GM12878 (cell line): ENCODE data around the gene ANAPC5. TPM values are rescaled to one million over a fixed set of nuclear protein-coding genes. Genes with fewer than 3 reads are reported as not detected.

Experiments used
- CBFB ChIP-seq: IDR thresholded peaks from 2 replicates; pipeline ENCODE4 v1.6.1; 2016; ENCODE audit warnings: antibody characterized with exemption, low read depth
- EED ChIP-seq: sonication (generic); IDR thresholded peaks from 2 replicates; pipeline ENCODE4 v1.6.1; 2016; ENCODE audit warnings: antibody characterized with exemption, low read depth
- ESRRA ChIP-seq: IDR thresholded peaks from 2 replicates; pipeline ENCODE4 v1.6.1; 2012; ENCODE audit warnings: mild to moderate bottlenecking, low read length, improper control_type of control experiment
- ETV6 ChIP-seq, 2 experiments: fragments of 450-650 bp in 1 of 2; IDR thresholded peaks in 1 of 2; conservative IDR thresholded peaks in 1 of 2; 2 replicates each; pipeline ENCODE4 v1.6.1; 2014; ENCODE audit warnings: antibody characterized with exemption in 1 of 2, borderline replicate concordance in 1 of 2, low read depth in 1 of 2, mild to moderate bottlenecking in 1 of 2, moderate library complexity in 1 of 2
- HCFC1 ChIP-seq: fragments of 150-350 bp; IDR thresholded peaks from 2 replicates; pipeline ENCODE4 v1.6.1; 2014; ENCODE audit warnings: low read length
- HDAC2 ChIP-seq: fragments of 200-600 bp; sonication (generic); IDR thresholded peaks from 2 replicates; pipeline ENCODE4 v1.6.1; 2017
- MYC ChIP-seq: IDR thresholded peaks from 2 replicates; pipeline ENCODE4 v1.6.1; 2011; ENCODE audit warnings: mild to moderate bottlenecking, low read length, moderate library complexity, inconsistent platforms; ENCODE audit not compliant: insufficient read depth, insufficient replicate concordance, insufficient read length, severe bottlenecking
- RUNX3 ChIP-seq: IDR thresholded peaks from 2 replicates; pipeline ENCODE4 v1.6.1; 2012; ENCODE audit warnings: low read length, inconsistent platforms
- SP1 ChIP-seq: IDR thresholded peaks from one replicate; pipeline ENCODE4 v1.6.1; 2011; ENCODE audit warnings: low read depth, low read length
- STAT1 ChIP-seq: fragments of 450-650 bp; conservative IDR thresholded peaks from 2 replicates; pipeline ENCODE4 v1.6.1; 2014; ENCODE audit warnings: antibody characterized with exemption, mild to moderate bottlenecking
- YY1 ChIP-seq: IDR thresholded peaks from 2 replicates; pipeline ENCODE4 v1.6.1; 2011; ENCODE audit warnings: low read depth, mild to moderate bottlenecking, low read length
- polyA plus RNA-seq, 11 experiments: library from polyadenylated mRNA; depleted of rRNA in 4 of 11; unstranded in 6 of 11; stranded (reverse) in 5 of 11; fragments of >200 nt; fragmentation: Nextera tagmentation in 4 of 11; fragmentation: Illumina TruSeq in 1 of 11; extraction: Ambion mirVana in 4 of 11; extraction: Trizol in 1 of 11; gene quantifications; 1 replicate in 1 of 11; 2 replicates in 10 of 11; pipeline versions ENCODE4 v1.2.1 to v1.2.3, GENCODE V29; 2011 to 2016; ENCODE audit warnings: inconsistent platforms in 2 of 11, missing spikeins in 2 of 11, low read depth in 1 of 11
- total RNA-seq, 4 experiments: library from RNA; depleted of rRNA in 3 of 4; stranded (reverse); fragments of >200 nt in 3 of 4; fragmentation: Illumina TruSeq in 1 of 4; extraction: Trizol in 1 of 4; gene quantifications; 2 replicates each; pipeline versions ENCODE4 v1.2.1 to v1.2.3, GENCODE V29; 2013 to 2021
- TF ChIP-seq, protein P1 (sequence below): IDR thresholded peaks from 2 replicates; pipeline ENCODE4 v1.6.1; 2012; ENCODE audit warnings: low read depth, low read length, improper control_type of control experiment
- TF ChIP-seq, protein P2 (sequence below): fragments of 150-350 bp; IDR thresholded peaks from 2 replicates; pipeline ENCODE4 v1.6.1; 2016; ENCODE audit warnings: low read depth, low read length
- TF ChIP-seq, protein P3 (sequence below): fragments of 450-650 bp; IDR thresholded peaks from 2 replicates; pipeline ENCODE4 v1.6.1; 2017; ENCODE audit warnings: mild to moderate bottlenecking, moderate library complexity
- TF ChIP-seq, protein P4 (sequence below): IDR thresholded peaks from 2 replicates; pipeline ENCODE4 v1.6.1; 2012; ENCODE audit warnings: low read length, inconsistent platforms
- TF ChIP-seq, protein P5 (sequence below): fragments of 450-650 bp; IDR thresholded peaks from 2 replicates; pipeline ENCODE4 v1.6.1; 2016; ENCODE audit warnings: mild to moderate bottlenecking
- TF ChIP-seq, protein P6 (sequence below): IDR thresholded peaks from 2 replicates; pipeline ENCODE4 v1.6.1; 2012; ENCODE audit warnings: low read depth, low read length, improper control_type of control experiment

Gene ANAPC5
- total and polyA plus RNA-seq, 10 of the 15 experiments (the other 5 are each of a cell fraction or from before 2014, with no cell fraction given): 102 to 227 (median 166) TPM

DNA sequence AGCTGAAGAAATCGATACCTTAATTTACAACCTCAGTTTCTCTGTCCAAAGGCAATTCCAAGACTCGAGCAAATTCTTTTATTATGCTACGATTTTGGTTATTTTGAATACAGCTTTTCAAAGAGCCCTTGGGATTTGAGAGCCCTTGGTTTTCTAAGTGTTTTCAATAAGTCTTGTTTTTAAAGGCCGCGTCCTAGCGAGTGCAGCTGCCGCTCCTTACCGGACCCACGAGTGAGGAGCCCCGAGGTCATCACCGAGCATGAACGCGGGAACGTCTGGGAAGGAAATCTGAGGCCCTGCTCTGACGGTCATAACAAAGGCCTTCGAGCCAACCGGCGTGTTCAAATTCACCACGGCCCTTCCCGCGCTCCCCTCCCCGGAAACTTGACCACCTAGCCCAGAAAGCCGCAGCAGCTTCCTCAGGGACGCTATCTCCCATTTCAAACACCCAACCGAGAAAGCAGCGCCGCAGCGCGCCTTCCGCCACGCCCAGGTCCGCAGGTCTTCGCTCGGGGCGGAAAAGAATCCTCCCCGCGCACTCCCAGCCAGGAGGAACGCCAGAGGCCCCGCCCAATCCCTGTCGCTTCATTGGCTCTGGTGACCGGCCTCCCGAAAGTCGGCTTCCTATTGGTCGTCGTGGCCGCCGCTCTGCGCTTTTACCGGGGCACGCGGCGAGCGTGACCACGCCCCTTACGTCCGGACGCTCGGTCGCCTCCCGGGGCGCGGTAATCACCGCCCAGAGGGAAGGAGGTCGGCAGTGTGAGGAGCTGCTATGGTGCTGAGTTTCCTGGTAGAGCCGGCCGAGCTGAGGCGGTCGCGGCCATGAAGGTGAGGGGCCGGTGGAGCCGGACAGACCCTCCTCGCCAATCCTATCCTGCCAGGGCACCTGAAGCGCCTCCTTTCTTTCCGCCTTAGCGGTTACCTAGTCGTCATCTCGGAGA is 47.5 kb upstream of the ANAPC5 start, which contains the start of gene RNF34 (continued):
- peak; percentile 89 for TF ChIP-seq YY1
- no peak for TF ChIP-seq HDAC2
- TF ChIP-seq, protein P1, sequence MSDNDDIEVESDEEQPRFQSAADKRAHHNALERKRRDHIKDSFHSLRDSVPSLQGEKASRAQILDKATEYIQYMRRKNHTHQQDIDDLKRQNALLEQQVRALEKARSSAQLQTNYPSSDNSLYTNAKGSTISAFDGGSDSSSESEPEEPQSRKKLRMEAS: peak; percentile 86
- peak; percentile 63 for TF ChIP-seq MYC
- TF ChIP-seq STAT1: no peak
- TF ChIP-seq RUNX3: peak; percentile 87
- no peak; a peak in 1 of 4 replicates for TF ChIP-seq ETV6 (conservative IDR thresholded peaks at IDR 0.05 in 1 of 2, IDR thresholded peaks at IDR 0.05 in 1 of 2; ENCODE audit: borderline replicate concordance in 1 of 2, low read depth in 1 of 2)
- TF ChIP-seq, protein P2, sequence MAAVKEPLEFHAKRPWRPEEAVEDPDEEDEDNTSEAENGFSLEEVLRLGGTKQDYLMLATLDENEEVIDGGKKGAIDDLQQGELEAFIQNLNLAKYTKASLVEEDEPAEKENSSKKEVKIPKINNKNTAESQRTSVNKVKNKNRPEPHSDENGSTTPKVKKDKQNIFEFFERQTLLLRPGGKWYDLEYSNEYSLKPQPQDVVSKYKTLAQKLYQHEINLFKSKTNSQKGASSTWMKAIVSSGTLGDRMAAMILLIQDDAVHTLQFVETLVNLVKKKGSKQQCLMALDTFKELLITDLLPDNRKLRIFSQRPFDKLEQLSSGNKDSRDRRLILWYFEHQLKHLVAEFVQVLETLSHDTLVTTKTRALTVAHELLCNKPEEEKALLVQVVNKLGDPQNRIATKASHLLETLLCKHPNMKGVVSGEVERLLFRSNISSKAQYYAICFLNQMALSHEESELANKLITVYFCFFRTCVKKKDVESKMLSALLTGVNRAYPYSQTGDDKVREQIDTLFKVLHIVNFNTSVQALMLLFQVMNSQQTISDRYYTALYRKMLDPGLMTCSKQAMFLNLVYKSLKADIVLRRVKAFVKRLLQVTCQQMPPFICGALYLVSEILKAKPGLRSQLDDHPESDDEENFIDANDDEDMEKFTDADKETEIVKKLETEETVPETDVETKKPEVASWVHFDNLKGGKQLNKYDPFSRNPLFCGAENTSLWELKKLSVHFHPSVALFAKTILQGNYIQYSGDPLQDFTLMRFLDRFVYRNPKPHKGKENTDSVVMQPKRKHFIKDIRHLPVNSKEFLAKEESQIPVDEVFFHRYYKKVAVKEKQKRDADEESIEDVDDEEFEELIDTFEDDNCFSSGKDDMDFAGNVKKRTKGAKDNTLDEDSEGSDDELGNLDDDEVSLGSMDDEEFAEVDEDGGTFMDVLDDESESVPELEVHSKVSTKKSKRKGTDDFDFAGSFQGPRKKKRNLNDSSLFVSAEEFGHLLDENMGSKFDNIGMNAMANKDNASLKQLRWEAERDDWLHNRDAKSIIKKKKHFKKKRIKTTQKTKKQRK: peak; percentile 42; the same call in 1 of the 2 replicates
- TF ChIP-seq, protein P3, sequence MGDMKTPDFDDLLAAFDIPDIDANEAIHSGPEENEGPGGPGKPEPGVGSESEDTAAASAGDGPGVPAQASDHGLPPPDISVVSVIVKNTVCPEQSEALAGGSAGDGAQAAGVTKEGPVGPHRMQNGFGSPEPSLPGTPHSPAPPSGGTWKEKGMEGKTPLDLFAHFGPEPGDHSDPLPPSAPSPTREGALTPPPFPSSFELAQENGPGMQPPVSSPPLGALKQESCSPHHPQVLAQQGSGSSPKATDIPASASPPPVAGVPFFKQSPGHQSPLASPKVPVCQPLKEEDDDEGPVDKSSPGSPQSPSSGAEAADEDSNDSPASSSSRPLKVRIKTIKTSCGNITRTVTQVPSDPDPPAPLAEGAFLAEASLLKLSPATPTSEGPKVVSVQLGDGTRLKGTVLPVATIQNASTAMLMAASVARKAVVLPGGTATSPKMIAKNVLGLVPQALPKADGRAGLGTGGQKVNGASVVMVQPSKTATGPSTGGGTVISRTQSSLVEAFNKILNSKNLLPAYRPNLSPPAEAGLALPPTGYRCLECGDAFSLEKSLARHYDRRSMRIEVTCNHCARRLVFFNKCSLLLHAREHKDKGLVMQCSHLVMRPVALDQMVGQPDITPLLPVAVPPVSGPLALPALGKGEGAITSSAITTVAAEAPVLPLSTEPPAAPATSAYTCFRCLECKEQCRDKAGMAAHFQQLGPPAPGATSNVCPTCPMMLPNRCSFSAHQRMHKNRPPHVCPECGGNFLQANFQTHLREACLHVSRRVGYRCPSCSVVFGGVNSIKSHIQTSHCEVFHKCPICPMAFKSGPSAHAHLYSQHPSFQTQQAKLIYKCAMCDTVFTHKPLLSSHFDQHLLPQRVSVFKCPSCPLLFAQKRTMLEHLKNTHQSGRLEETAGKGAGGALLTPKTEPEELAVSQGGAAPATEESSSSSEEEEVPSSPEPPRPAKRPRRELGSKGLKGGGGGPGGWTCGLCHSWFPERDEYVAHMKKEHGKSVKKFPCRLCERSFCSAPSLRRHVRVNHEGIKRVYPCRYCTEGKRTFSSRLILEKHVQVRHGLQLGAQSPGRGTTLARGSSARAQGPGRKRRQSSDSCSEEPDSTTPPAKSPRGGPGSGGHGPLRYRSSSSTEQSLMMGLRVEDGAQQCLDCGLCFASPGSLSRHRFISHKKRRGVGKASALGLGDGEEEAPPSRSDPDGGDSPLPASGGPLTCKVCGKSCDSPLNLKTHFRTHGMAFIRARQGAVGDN: peak; percentile 10
- peak; percentile 97 for TF ChIP-seq SP1
- TF ChIP-seq, protein P4, sequence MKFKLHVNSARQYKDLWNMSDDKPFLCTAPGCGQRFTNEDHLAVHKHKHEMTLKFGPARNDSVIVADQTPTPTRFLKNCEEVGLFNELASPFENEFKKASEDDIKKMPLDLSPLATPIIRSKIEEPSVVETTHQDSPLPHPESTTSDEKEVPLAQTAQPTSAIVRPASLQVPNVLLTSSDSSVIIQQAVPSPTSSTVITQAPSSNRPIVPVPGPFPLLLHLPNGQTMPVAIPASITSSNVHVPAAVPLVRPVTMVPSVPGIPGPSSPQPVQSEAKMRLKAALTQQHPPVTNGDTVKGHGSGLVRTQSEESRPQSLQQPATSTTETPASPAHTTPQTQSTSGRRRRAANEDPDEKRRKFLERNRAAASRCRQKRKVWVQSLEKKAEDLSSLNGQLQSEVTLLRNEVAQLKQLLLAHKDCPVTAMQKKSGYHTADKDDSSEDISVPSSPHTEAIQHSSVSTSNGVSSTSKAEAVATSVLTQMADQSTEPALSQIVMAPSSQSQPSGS: no peak
- TF ChIP-seq, protein P5, sequence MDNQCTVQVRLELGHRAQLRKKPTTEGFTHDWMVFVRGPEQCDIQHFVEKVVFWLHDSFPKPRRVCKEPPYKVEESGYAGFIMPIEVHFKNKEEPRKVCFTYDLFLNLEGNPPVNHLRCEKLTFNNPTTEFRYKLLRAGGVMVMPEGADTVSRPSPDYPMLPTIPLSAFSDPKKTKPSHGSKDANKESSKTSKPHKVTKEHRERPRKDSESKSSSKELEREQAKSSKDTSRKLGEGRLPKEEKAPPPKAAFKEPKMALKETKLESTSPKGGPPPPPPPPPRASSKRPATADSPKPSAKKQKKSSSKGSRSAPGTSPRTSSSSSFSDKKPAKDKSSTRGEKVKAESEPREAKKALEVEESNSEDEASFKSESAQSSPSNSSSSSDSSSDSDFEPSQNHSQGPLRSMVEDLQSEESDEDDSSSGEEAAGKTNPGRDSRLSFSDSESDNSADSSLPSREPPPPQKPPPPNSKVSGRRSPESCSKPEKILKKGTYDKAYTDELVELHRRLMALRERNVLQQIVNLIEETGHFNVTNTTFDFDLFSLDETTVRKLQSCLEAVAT: no peak
- peak; percentile 61 for TF ChIP-seq HCFC1
- TF ChIP-seq ESRRA: no peak
- TF ChIP-seq, protein P6, sequence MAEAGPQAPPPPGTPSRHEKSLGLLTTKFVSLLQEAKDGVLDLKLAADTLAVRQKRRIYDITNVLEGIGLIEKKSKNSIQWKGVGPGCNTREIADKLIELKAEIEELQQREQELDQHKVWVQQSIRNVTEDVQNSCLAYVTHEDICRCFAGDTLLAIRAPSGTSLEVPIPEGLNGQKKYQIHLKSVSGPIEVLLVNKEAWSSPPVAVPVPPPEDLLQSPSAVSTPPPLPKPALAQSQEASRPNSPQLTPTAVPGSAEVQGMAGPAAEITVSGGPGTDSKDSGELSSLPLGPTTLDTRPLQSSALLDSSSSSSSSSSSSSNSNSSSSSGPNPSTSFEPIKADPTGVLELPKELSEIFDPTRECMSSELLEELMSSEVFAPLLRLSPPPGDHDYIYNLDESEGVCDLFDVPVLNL: peak; percentile 78
- TF ChIP-seq EED: peak; percentile 65
- TF ChIP-seq CBFB: peak; percentile 76; the same call in 1 of the 2 replicates
